Measurements from ENCODE around the gene CCDC12.

Gene CCDC12

GRCh38 chr3:46924921-46925584 is 51.5 kb downstream of the CCDC12 start:
- peaks cover 17% of the 10 kb centered on the region for H3K36me3 ChIP-seq (ENCODE audit: control insufficient read depth, insufficient read depth, low read length)
- no peak overlapping the region for H2BK5ac ChIP-seq (ENCODE audit: low read length)
- H3K18ac ChIP-seq (ENCODE audit: low read length) = no peak overlapping the region
- H3K79me1 ChIP-seq (ENCODE audit: low read length) = peaks cover 11% of the 10 kb centered on the region
- H3K4ac ChIP-seq (ENCODE audit: low read depth, low read length) = no peak overlapping the region
- peaks cover 4% of the 10 kb centered on the region for H3K79me2 ChIP-seq (ENCODE audit: control insufficient read depth, insufficient read depth, low read length)
- H4K8ac ChIP-seq (ENCODE audit: low read depth, low read length) = no peak overlapping the region
- H3K23ac ChIP-seq (ENCODE audit: low read length) = no peak overlapping the region
- H2AK5ac ChIP-seq (ENCODE audit: low read length) = no peak overlapping the region
- no peak overlapping the region for H3K4me3 ChIP-seq (ENCODE audit: low read length)
- H3K9ac ChIP-seq (ENCODE audit: low read length) = no peak overlapping the region
- no peak for DNase-seq
- H2BK120ac ChIP-seq (ENCODE audit: low read depth, low read length) = no peak overlapping the region
- H4K5ac ChIP-seq (ENCODE audit: low read length) = no peak overlapping the region
- H3K27ac ChIP-seq (ENCODE audit: low read depth, low read length) = no peak overlapping the region
- H3K56ac ChIP-seq (ENCODE audit: low read length) = no peak overlapping the region
- H3K27me3 ChIP-seq (ENCODE audit: insufficient read depth, low read length, poor library complexity) = no peaks in the 10 kb centered on the region
- H3K4me1 ChIP-seq (ENCODE audit: control insufficient read depth, low read depth, low read length) = no peaks in the 10 kb centered on the region
- no CpG with 5 or more reads among the region's 10 CpGs for WGBS (ENCODE audit: extremely low coverage, insufficient coverage, low lambda C conversion rate)
- H2BK15ac ChIP-seq (replicated peaks; ENCODE audit: low read depth) = no peak overlapping the region
- no peak overlapping the region for H3K4me2 ChIP-seq (ENCODE audit: low read length)

GRCh38 chr3:46923559-46924350 is 52.8 kb downstream of the CCDC12 start:
- Histone ChIP-seq H3K36me3 (ENCODE audit: control insufficient read depth, insufficient read depth, low read length) (peaks cover 17% of the 10 kb centered on the region), H3K4me1 (ENCODE audit: control insufficient read depth, low read depth, low read length) (no peaks in the 10 kb centered on the region)
- no CpG with 5 or more reads among the region's 11 CpGs for WGBS (ENCODE audit: extremely low coverage, insufficient coverage, low lambda C conversion rate)

GRCh38 chr3:46922871-46923558 is 53.5 kb downstream of the CCDC12 start:
- H2BK5ac ChIP-seq (ENCODE audit: low read length) = no peak overlapping the region
- H2BK120ac ChIP-seq (ENCODE audit: low read depth, low read length) = no peak overlapping the region
- no CpG with 5 or more reads among the region's 16 CpGs for WGBS (ENCODE audit: extremely low coverage, insufficient coverage, low lambda C conversion rate)
- no peak overlapping the region for H3K9ac ChIP-seq (ENCODE audit: low read length)
- peaks cover 5% of the 10 kb centered on the region for H3K79me1 ChIP-seq (ENCODE audit: low read length)
- H4K8ac ChIP-seq (ENCODE audit: low read depth, low read length) = no peak overlapping the region
- no peak overlapping the region for H3K4ac ChIP-seq (ENCODE audit: low read depth, low read length)
- H3K79me2 ChIP-seq (ENCODE audit: control insufficient read depth, insufficient read depth, low read length) = no peaks in the 10 kb centered on the region
- no peaks in the 10 kb centered on the region for H3K27me3 ChIP-seq (ENCODE audit: insufficient read depth, low read length, poor library complexity)
- no peak overlapping the region for H3K27ac ChIP-seq (ENCODE audit: low read depth, low read length)
- H4K5ac ChIP-seq (ENCODE audit: low read length) = no peak overlapping the region
- H2AK5ac ChIP-seq (ENCODE audit: low read length) = no peak overlapping the region
- H3K36me3 ChIP-seq (ENCODE audit: control insufficient read depth, insufficient read depth, low read length) = peaks cover 17% of the 10 kb centered on the region
- no peaks in the 10 kb centered on the region for H3K4me1 ChIP-seq (ENCODE audit: control insufficient read depth, low read depth, low read length)
- H3K23ac ChIP-seq (ENCODE audit: low read length) = no peak overlapping the region
- no peak overlapping the region for H3K4me3 ChIP-seq (ENCODE audit: low read length)
- H2BK15ac ChIP-seq (replicated peaks; ENCODE audit: low read depth) = no peak overlapping the region
- H3K18ac ChIP-seq (ENCODE audit: low read length) = no peak overlapping the region
- H3K56ac ChIP-seq (ENCODE audit: low read length) = no peak overlapping the region
- no peak for DNase-seq
- H3K4me2 ChIP-seq (ENCODE audit: low read length) = no peak overlapping the region

More at GRCh38 chr3:46923559-46924350, 52.8 kb downstream of the CCDC12 start:
- Histone ChIP-seq H2BK120ac (ENCODE audit: low read depth, low read length) (no peak overlapping the region), H3K27me3 (ENCODE audit: insufficient read depth, low read length, poor library complexity) (no peaks in the 10 kb centered on the region), H3K27ac (ENCODE audit: low read depth, low read length) (no peak overlapping the region), H3K56ac (ENCODE audit: low read length) (no peak overlapping the region), H3K18ac (ENCODE audit: low read length) (no peak overlapping the region), H3K23ac (ENCODE audit: low read length) (no peak overlapping the region), H2BK5ac (ENCODE audit: low read length) (no peak overlapping the region), H3K4me3 (ENCODE audit: low read length) (no peak overlapping the region), H3K4me2 (ENCODE audit: low read length) (no peak overlapping the region), H3K79me2 (ENCODE audit: control insufficient read depth, insufficient read depth, low read length) (peaks cover 2% of the 10 kb centered on the region), H2BK15ac (replicated peaks; ENCODE audit: low read depth) (no peak overlapping the region), H3K9ac (ENCODE audit: low read length) (no peak overlapping the region), H3K79me1 (ENCODE audit: low read length) (peaks cover 8% of the 10 kb centered on the region), H3K4ac (ENCODE audit: low read depth, low read length) (no peak overlapping the region), H4K8ac (ENCODE audit: low read depth, low read length) (no peak overlapping the region), H2AK5ac (ENCODE audit: low read length) (no peak overlapping the region), H4K5ac (ENCODE audit: low read length) (no peak overlapping the region)
- DNase-seq = peak; percentile 69

GRCh38 chr3:46922426-46922825 is 54.1 kb downstream of the CCDC12 start:
- Histone ChIP-seq H3K56ac (ENCODE audit: low read length) (no peak overlapping the region), H3K27ac (ENCODE audit: low read depth, low read length) (no peak overlapping the region), H3K27me3 (ENCODE audit: insufficient read depth, low read length, poor library complexity) (no peaks in the 10 kb centered on the region), H3K18ac (ENCODE audit: low read length) (no peak overlapping the region), H2BK5ac (ENCODE audit: low read length) (no peak overlapping the region), H3K23ac (ENCODE audit: low read length) (no peak overlapping the region), H3K36me3 (ENCODE audit: control insufficient read depth, insufficient read depth, low read length) (peaks cover 17% of the 10 kb centered on the region), H3K4me1 (ENCODE audit: control insufficient read depth, low read depth, low read length) (no peaks in the 10 kb centered on the region), H3K4me2 (ENCODE audit: low read length) (no peak overlapping the region), H3K79me1 (ENCODE audit: low read length) (peaks cover 2% of the 10 kb centered on the region), H3K79me2 (ENCODE audit: control insufficient read depth, insufficient read depth, low read length) (no peaks in the 10 kb centered on the region), H3K4me3 (ENCODE audit: low read length) (no peak overlapping the region), H2BK120ac (ENCODE audit: low read depth, low read length) (no peak overlapping the region), H2AK5ac (ENCODE audit: low read length) (no peak overlapping the region), H4K8ac (ENCODE audit: low read depth, low read length) (no peak overlapping the region), H3K9ac (ENCODE audit: low read length) (no peak overlapping the region), H2BK15ac (replicated peaks; ENCODE audit: low read depth) (no peak overlapping the region), H4K5ac (ENCODE audit: low read length) (no peak overlapping the region), H3K4ac (ENCODE audit: low read depth, low read length) (no peak overlapping the region)
- no CpG with 5 or more reads among the region's 4 CpGs for WGBS (ENCODE audit: extremely low coverage, insufficient coverage, low lambda C conversion rate)
- no peak for DNase-seq

- no peak overlapping the region for H3K4me2 ChIP-seq (ENCODE audit: low read length)
- no peak overlapping the region for H3K56ac ChIP-seq (ENCODE audit: low read length)
Measured at GRCh38 chr3:46921871-46922271, 54.7 kb downstream of the CCDC12 start.

More at GRCh38 chr3:46921871-46922271, 54.7 kb downstream of the CCDC12 start:
- no peak overlapping the region for H3K4me3 ChIP-seq (ENCODE audit: low read length)
- H3K79me1 ChIP-seq (ENCODE audit: low read length) = peaks cover 1% of the 10 kb centered on the region
- no peak overlapping the region for H3K18ac ChIP-seq (ENCODE audit: low read length)
- H3K27ac ChIP-seq (ENCODE audit: low read depth, low read length) = no peak overlapping the region
- no peak overlapping the region for H2BK120ac ChIP-seq (ENCODE audit: low read depth, low read length)
- H4K5ac ChIP-seq (ENCODE audit: low read length) = no peak overlapping the region
- no peak overlapping the region for H3K4ac ChIP-seq (ENCODE audit: low read depth, low read length)
- no peaks in the 10 kb centered on the region for H3K79me2 ChIP-seq (ENCODE audit: control insufficient read depth, insufficient read depth, low read length)
- no peak overlapping the region for H2BK5ac ChIP-seq (ENCODE audit: low read length)
- no peak overlapping the region for H3K9ac ChIP-seq (ENCODE audit: low read length)
- H4K8ac ChIP-seq (ENCODE audit: low read depth, low read length) = no peak overlapping the region
- peaks cover 17% of the 10 kb centered on the region for H3K36me3 ChIP-seq (ENCODE audit: control insufficient read depth, insufficient read depth, low read length)
- no CpG with 5 or more reads among the region's 7 CpGs for WGBS (ENCODE audit: extremely low coverage, insufficient coverage, low lambda C conversion rate)
- H2AK5ac ChIP-seq (ENCODE audit: low read length) = no peak overlapping the region
- no peaks in the 10 kb centered on the region for H3K4me1 ChIP-seq (ENCODE audit: control insufficient read depth, low read depth, low read length)
- no peak overlapping the region for H3K23ac ChIP-seq (ENCODE audit: low read length)
- DNase-seq = no peak
- no peak overlapping the region for H2BK15ac ChIP-seq (replicated peaks; ENCODE audit: low read depth)
- no peaks in the 10 kb centered on the region for H3K27me3 ChIP-seq (ENCODE audit: insufficient read depth, low read length, poor library complexity)

Data from mesendoderm (in vitro differentiated cells).